ENCODE measurements around the gene UMOD.
"Not testable (repeated sequence)": the region's sequence is repeated elsewhere in the genome, so short reads cannot be mapped to it uniquely, and the experiment has no call there.

The UMOD gene

DNA sequence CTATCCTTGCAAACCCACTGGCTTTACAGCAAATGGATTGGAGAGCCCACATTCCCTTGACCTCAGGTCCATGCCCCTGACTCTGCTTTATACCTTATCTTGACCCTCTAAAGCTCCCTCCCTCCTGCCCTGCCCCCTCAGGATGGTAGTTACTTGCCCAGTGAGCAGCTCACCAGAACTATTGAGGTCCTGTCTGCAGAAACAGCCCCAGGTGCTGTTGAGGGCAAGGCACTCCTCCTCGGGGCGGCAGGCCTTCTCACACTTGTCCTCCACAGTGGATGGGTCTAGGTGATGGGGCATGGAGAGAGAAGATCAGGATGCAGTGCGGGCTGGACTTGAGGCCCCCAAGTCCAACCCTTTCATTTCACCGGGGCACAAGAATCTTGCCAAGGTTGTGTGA lies 29.8 kb downstream of the UMOD start:
- H3K36me3 ChIP-seq (ENCODE audit: insufficient read depth, low read length): no peaks in the 10 kb centered on the region
- TF ChIP-seq EZH2 (IDR thresholded peaks at IDR 0.05; ENCODE audit: borderline replicate concordance, low read length): no peak
- H3K4me1 ChIP-seq (ENCODE audit: insufficient read depth, low read length, severe bottlenecking): no peaks in the 10 kb centered on the region
- no peak overlapping the region for H3K4me3 ChIP-seq (ENCODE audit: low read depth, low read length, poor library complexity, severe bottlenecking)
- H3K9me2 ChIP-seq (ENCODE audit: low read depth, low read length): no peaks in the 10 kb centered on the region
- H4K20me1 ChIP-seq (ENCODE audit: insufficient read depth, low read length): no peaks in the 10 kb centered on the region
- H3K79me2 ChIP-seq (ENCODE audit: insufficient read depth, low read length): no peaks in the 10 kb centered on the region
- H3K4me2 ChIP-seq (ENCODE audit: low read length): no peak overlapping the region
- H3K27ac ChIP-seq (ENCODE audit: low read depth, low read length, poor library complexity, severe bottlenecking): no peak overlapping the region
- H3F3A ChIP-seq (ENCODE audit: insufficient read depth, low read length): no peaks in the 10 kb centered on the region
- no peak overlapping the region for H2AFZ ChIP-seq (ENCODE audit: low read length)
- H3K9ac ChIP-seq (ENCODE audit: low read length): no peak overlapping the region
- H3K27me3 ChIP-seq (ENCODE audit: insufficient read depth, low read length): no peaks in the 10 kb centered on the region
- no peaks in the 10 kb centered on the region for H3K9me3 ChIP-seq (ENCODE audit: low read length)

DNA sequence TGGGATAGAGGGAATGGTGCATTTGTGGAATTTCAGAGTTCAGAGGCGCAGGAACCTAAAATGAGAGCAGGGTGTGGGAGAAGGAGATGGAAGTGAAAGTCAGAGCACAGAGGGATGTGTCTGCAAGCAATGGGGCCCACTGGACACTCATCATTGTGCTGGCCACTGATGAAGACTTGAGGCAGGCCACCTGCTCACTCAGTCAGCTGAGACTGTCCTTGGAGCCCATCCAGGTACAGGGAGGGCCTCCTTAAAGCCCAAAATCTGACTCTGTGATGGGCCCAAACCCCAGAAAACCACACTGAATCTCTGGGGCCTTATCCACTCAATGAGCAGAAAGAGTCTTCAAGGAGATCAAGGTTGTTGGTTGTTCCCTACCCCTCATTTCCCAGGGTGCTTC lies 30.8 kb downstream of the UMOD start:
- no peaks in the 10 kb centered on the region for H3K9me3 ChIP-seq (ENCODE audit: low read length)
- no peak overlapping the region for H3K4me3 ChIP-seq (ENCODE audit: low read depth, low read length, poor library complexity, severe bottlenecking)
- H3K4me2 ChIP-seq (ENCODE audit: low read length): no peak overlapping the region
- H3K27me3 ChIP-seq (ENCODE audit: insufficient read depth, low read length): no peaks in the 10 kb centered on the region
- no peaks in the 10 kb centered on the region for H3F3A ChIP-seq (ENCODE audit: insufficient read depth, low read length)
- H4K20me1 ChIP-seq (ENCODE audit: insufficient read depth, low read length): no peaks in the 10 kb centered on the region
- H3K9ac ChIP-seq (ENCODE audit: low read length): no peak overlapping the region
- no peak overlapping the region for H3K27ac ChIP-seq (ENCODE audit: low read depth, low read length, poor library complexity, severe bottlenecking)
- H3K9me2 ChIP-seq (ENCODE audit: low read depth, low read length): no peaks in the 10 kb centered on the region
- H3K4me1 ChIP-seq (ENCODE audit: insufficient read depth, low read length, severe bottlenecking): no peaks in the 10 kb centered on the region
- TF ChIP-seq, protein P1, sequence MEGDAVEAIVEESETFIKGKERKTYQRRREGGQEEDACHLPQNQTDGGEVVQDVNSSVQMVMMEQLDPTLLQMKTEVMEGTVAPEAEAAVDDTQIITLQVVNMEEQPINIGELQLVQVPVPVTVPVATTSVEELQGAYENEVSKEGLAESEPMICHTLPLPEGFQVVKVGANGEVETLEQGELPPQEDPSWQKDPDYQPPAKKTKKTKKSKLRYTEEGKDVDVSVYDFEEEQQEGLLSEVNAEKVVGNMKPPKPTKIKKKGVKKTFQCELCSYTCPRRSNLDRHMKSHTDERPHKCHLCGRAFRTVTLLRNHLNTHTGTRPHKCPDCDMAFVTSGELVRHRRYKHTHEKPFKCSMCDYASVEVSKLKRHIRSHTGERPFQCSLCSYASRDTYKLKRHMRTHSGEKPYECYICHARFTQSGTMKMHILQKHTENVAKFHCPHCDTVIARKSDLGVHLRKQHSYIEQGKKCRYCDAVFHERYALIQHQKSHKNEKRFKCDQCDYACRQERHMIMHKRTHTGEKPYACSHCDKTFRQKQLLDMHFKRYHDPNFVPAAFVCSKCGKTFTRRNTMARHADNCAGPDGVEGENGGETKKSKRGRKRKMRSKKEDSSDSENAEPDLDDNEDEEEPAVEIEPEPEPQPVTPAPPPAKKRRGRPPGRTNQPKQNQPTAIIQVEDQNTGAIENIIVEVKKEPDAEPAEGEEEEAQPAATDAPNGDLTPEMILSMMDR (IDR thresholded peaks at IDR 0.05; ENCODE audit: low read length): no peak
- TF ChIP-seq EZH2 (IDR thresholded peaks at IDR 0.05; ENCODE audit: borderline replicate concordance, low read length): no peak
- no peaks in the 10 kb centered on the region for H3K36me3 ChIP-seq (ENCODE audit: insufficient read depth, low read length)
- no peaks in the 10 kb centered on the region for H3K79me2 ChIP-seq (ENCODE audit: insufficient read depth, low read length)
- no peak overlapping the region for H2AFZ ChIP-seq (ENCODE audit: low read length)

DNA sequence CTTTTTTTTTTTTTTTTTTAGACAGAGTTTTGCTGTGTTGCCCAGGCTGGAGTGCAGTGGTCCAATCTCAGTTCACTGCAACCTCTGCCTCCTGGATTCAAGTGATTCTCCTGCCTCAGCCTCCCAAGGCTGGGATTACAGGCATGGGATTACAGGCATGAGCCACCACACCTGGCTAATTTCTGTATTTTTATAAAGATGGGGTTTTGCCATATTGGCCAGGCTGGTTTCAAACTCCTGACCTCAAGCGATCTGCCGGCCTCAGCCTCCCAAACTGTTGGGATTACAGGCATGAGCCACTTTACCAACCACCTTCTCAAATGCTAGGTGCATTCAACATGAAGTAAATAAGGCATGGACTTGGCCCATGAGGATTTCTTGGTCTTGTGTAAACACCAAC lies 31.5 kb downstream of the UMOD start:
- H3K27me3 ChIP-seq (ENCODE audit: insufficient read depth, low read length); H3K79me2 ChIP-seq (ENCODE audit: insufficient read depth, low read length); H2AFZ ChIP-seq (ENCODE audit: low read length); H3K36me3 ChIP-seq (ENCODE audit: insufficient read depth, low read length); H3F3A ChIP-seq (ENCODE audit: insufficient read depth, low read length); H3K4me1 ChIP-seq (ENCODE audit: insufficient read depth, low read length, severe bottlenecking); H3K4me2 ChIP-seq (ENCODE audit: low read length); H3K9ac ChIP-seq (ENCODE audit: low read length); H3K27ac ChIP-seq (ENCODE audit: low read depth, low read length, poor library complexity, severe bottlenecking); H4K20me1 ChIP-seq (ENCODE audit: insufficient read depth, low read length); H3K9me2 ChIP-seq (ENCODE audit: low read depth, low read length); H3K9me3 ChIP-seq (ENCODE audit: low read length); H3K4me3 ChIP-seq (ENCODE audit: low read depth, low read length, poor library complexity, severe bottlenecking): not testable (repeated sequence)

GRCh38 chr16:20320592-20320991 lies 31.9 kb downstream of the UMOD start:
- H2AFZ ChIP-seq (ENCODE audit: low read length): no peak overlapping the region
- H3K4me2 ChIP-seq (ENCODE audit: low read length): no peak overlapping the region
- TF ChIP-seq, protein P1 (IDR thresholded peaks at IDR 0.05; ENCODE audit: low read length): no peak
- no peak for TF ChIP-seq EZH2 (IDR thresholded peaks at IDR 0.05; ENCODE audit: borderline replicate concordance, low read length)

More at GRCh38 chr16:20320592-20320991, 31.9 kb downstream of the UMOD start:
- no peaks in the 10 kb centered on the region for H3K79me2 ChIP-seq (ENCODE audit: insufficient read depth, low read length)
- H3K9ac ChIP-seq (ENCODE audit: low read length): no peak overlapping the region
- no peak overlapping the region for H3K27ac ChIP-seq (ENCODE audit: low read depth, low read length, poor library complexity, severe bottlenecking)
- no peaks in the 10 kb centered on the region for H3K9me2 ChIP-seq (ENCODE audit: low read depth, low read length)
- no peaks in the 10 kb centered on the region for H3K4me1 ChIP-seq (ENCODE audit: insufficient read depth, low read length, severe bottlenecking)
- H3K9me3 ChIP-seq (ENCODE audit: low read length): no peaks in the 10 kb centered on the region
- no peaks in the 10 kb centered on the region for H4K20me1 ChIP-seq (ENCODE audit: insufficient read depth, low read length)
- H3K4me3 ChIP-seq (ENCODE audit: low read depth, low read length, poor library complexity, severe bottlenecking): no peak overlapping the region
- H3K36me3 ChIP-seq (ENCODE audit: insufficient read depth, low read length): no peaks in the 10 kb centered on the region
- H3K27me3 ChIP-seq (ENCODE audit: insufficient read depth, low read length): no peaks in the 10 kb centered on the region
- no peaks in the 10 kb centered on the region for H3F3A ChIP-seq (ENCODE audit: insufficient read depth, low read length)

Measured in OCI-LY1 (cell line).